HepG2 (cell line): ENCODE results near the gene MYO3B. TPM values are rescaled to one million over a fixed set of nuclear protein-coding genes. Genes with fewer than 3 reads are reported as not detected.

ENCODE experiments used
- GABPA ChIP-seq, 2 experiments: IDR thresholded peaks; 2 replicates each; pipeline ENCODE4 v1.6.1; 2011 to 2016; ENCODE audit warnings: low read depth in 2 of 2, low read length in 1 of 2, missing biosample characterization in 1 of 2, missing genetic modification characterization in 1 of 2
- GTF3A ChIP-seq: sonication (generic); formaldehyde crosslinking; conservative IDR thresholded peaks from 2 replicates; pipeline ENCODE4 v1.4.0; 2020; ENCODE audit warnings: mild to moderate bottlenecking, missing genetic modification reagents
- HNRNPLL ChIP-seq: fragments of 200-400 bp; formaldehyde crosslinking; IDR thresholded peaks from 2 replicates; pipeline ENCODE4 v1.6.1; 2017; ENCODE audit warnings: mild to moderate bottlenecking, low read depth, low read length; ENCODE audit not compliant: poor library complexity, severe bottlenecking
- JARID2 ChIP-seq: sonication (generic); formaldehyde crosslinking; IDR thresholded peaks from 2 replicates; pipeline ENCODE4 v1.8.1; 2023; ENCODE audit warnings: missing genetic modification reagents, inconsistent platforms; ENCODE audit not compliant: insufficient replicate concordance
- RARA ChIP-seq: IDR thresholded peaks from 2 replicates; pipeline ENCODE4 v1.6.1; 2016; ENCODE audit warnings: missing genetic modification reagents, missing compliant biosample characterization
- REL ChIP-seq: sonication (generic); formaldehyde crosslinking; conservative IDR thresholded peaks from 2 replicates; pipeline ENCODE4 v1.8.0; 2022; ENCODE audit warnings: mild to moderate bottlenecking, missing genetic modification reagents, moderate library complexity
- RXRB ChIP-seq: IDR thresholded peaks from 2 replicates; pipeline ENCODE4 v1.6.1; 2016; ENCODE audit warnings: borderline replicate concordance, missing genetic modification reagents, missing compliant biosample characterization
- ZFP36L1 ChIP-seq: sonication (generic); formaldehyde crosslinking; IDR thresholded peaks from 2 replicates; pipeline ENCODE4 v1.8.0; 2022; ENCODE audit warnings: mild to moderate bottlenecking, missing genetic modification reagents, moderate library complexity
- ZFYVE20 ChIP-seq: sonication (generic); formaldehyde crosslinking; IDR thresholded peaks from 2 replicates; pipeline ENCODE4 v1.8.0; 2023; ENCODE audit warnings: low read depth, mild to moderate bottlenecking, moderate library complexity, missing genetic modification reagents, borderline replicate concordance
- ZNF678 ChIP-seq: sonication (generic); formaldehyde crosslinking; IDR thresholded peaks from 2 replicates; pipeline ENCODE4 v1.4.0; 2020; ENCODE audit warnings: mild to moderate bottlenecking, missing genetic modification reagents
- ZNF782 ChIP-seq: sonication (generic); formaldehyde crosslinking; IDR thresholded peaks from 2 replicates; pipeline ENCODE4 v1.4.0; 2020; ENCODE audit warnings: missing genetic modification reagents, mild to moderate bottlenecking, borderline replicate concordance
- ZNF816 ChIP-seq: sonication (generic); formaldehyde crosslinking; IDR thresholded peaks from 2 replicates; pipeline ENCODE4 v1.8.0; 2022; ENCODE audit warnings: missing genetic modification reagents, mild to moderate bottlenecking, borderline replicate concordance
- ZNF850 ChIP-seq: sonication (generic); formaldehyde crosslinking; conservative IDR thresholded peaks from 2 replicates; pipeline ENCODE4 v1.9.0; 2021; ENCODE audit warnings: mild to moderate bottlenecking, missing genetic modification reagents
- polyA plus RNA-seq, 8 experiments: library from polyadenylated mRNA; depleted of rRNA in 3 of 8; stranded (reverse) in 7 of 8; unstranded in 1 of 8; fragments of >200 nt; fragmentation: Illumina TruSeq in 4 of 8; extraction: Trizol in 4 of 8; gene quantifications; 2 replicates each; pipeline versions ENCODE4 v1.2.1 to v1.2.3, GENCODE V29; 2011 to 2016; ENCODE audit warnings: low read depth in 4 of 8, missing spikeins in 1 of 8, mixed read lengths in 1 of 8; ENCODE audit not compliant: insufficient read depth in 1 of 8
- total RNA-seq, 5 experiments: library from RNA; depleted of rRNA; stranded (reverse); fragments of >200 nt; fragmentation: Illumina TruSeq; extraction: Trizol; gene quantifications; 2 replicates each; pipeline ENCODE4 v1.2.3, GENCODE V29; 2016; ENCODE audit warnings: low read depth in 1 of 5
- TF ChIP-seq, protein P1 (sequence below): sonication (generic); formaldehyde crosslinking; IDR thresholded peaks from 2 replicates; pipeline ENCODE4 v1.8.1; 2022; ENCODE audit warnings: mild to moderate bottlenecking, missing genetic modification reagents
- TF ChIP-seq, protein P2 (sequence below): sonication (generic); formaldehyde crosslinking; IDR thresholded peaks from 2 replicates; pipeline ENCODE4 v1.5.1; 2020; ENCODE audit warnings: missing genetic modification reagents, mild to moderate bottlenecking, borderline replicate concordance
- TF ChIP-seq, protein P3 (sequence below): sonication (generic); formaldehyde crosslinking; IDR thresholded peaks from 2 replicates; pipeline ENCODE4 v1.9.0; 2021; ENCODE audit warnings: missing genetic modification reagents, borderline replicate concordance
- TF ChIP-seq, protein P4 (sequence below): sonication (generic); formaldehyde crosslinking; IDR thresholded peaks from 2 replicates; pipeline ENCODE4 v1.5.1; 2020; ENCODE audit warnings: mild to moderate bottlenecking, missing genetic modification reagents, borderline replicate concordance

Gene MYO3B
- total and polyA plus RNA-seq, 2 of the 13 experiments (the other 11 are each of a cell fraction or from before 2014, with no cell fraction given), result 0.01 TPM; not detected in 1

DNA sequence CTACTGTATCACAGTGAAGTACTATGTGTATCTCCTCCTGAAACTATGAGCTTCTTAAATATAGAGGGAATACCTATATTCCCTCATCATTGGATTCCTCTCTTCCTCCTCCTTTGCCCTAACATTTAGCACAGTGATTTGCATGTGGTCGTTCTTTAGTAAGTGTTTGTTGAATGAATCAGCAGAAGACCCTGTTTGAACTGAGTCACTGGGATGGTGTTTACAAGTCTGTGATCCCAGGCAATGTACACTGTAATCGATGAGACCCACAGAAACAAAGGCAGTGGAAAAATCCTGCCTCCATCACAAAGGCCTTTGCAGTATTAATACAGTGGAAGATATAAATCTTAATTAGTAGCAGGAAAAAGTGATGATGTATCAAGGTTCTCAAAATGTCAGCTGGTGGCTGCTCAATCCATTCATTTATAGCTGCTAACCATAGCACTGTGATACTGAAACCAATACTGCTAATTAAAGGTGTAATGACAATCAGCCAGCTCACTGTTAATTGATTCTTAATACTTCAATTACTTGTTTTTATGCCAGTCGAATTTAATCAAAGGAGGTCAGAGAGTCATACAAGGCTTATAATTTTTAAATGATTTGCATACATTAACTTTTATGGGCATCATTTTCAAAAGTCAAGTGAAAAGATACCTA lies 20.8 kb upstream of the MYO3B start (continued):
- TF ChIP-seq, protein P1, sequence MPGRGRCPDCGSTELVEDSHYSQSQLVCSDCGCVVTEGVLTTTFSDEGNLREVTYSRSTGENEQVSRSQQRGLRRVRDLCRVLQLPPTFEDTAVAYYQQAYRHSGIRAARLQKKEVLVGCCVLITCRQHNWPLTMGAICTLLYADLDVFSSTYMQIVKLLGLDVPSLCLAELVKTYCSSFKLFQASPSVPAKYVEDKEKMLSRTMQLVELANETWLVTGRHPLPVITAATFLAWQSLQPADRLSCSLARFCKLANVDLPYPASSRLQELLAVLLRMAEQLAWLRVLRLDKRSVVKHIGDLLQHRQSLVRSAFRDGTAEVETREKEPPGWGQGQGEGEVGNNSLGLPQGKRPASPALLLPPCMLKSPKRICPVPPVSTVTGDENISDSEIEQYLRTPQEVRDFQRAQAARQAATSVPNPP, result no peak
- TF ChIP-seq HNRNPLL, result no peak
- TF ChIP-seq, protein P2, sequence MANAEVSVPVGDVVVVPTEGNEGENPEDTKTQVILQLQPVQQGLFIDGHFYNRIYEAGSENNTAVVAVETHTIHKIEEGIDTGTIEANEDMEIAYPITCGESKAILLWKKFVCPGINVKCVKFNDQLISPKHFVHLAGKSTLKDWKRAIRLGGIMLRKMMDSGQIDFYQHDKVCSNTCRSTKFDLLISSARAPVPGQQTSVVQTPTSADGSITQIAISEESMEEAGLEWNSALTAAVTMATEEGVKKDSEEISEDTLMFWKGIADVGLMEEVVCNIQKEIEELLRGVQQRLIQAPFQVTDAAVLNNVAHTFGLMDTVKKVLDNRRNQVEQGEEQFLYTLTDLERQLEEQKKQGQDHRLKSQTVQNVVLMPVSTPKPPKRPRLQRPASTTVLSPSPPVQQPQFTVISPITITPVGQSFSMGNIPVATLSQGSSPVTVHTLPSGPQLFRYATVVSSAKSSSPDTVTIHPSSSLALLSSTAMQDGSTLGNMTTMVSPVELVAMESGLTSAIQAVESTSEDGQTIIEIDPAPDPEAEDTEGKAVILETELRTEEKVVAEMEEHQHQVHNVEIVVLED (CRISPR knock-in tag), result no peak
- TF ChIP-seq, protein P3, sequence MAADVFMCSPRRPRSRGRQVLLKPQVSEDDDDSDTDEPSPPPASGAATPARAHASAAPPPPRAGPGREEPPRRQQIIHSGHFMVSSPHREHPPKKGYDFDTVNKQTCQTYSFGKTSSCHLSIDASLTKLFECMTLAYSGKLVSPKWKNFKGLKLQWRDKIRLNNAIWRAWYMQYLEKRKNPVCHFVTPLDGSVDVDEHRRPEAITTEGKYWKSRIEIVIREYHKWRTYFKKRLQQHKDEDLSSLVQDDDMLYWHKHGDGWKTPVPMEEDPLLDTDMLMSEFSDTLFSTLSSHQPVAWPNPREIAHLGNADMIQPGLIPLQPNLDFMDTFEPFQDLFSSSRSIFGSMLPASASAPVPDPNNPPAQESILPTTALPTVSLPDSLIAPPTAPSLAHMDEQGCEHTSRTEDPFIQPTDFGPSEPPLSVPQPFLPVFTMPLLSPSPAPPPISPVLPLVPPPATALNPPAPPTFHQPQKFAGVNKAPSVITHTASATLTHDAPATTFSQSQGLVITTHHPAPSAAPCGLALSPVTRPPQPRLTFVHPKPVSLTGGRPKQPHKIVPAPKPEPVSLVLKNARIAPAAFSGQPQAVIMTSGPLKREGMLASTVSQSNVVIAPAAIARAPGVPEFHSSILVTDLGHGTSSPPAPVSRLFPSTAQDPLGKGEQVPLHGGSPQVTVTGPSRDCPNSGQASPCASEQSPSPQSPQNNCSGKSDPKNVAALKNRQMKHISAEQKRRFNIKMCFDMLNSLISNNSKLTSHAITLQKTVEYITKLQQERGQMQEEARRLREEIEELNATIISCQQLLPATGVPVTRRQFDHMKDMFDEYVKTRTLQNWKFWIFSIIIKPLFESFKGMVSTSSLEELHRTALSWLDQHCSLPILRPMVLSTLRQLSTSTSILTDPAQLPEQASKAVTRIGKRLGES (CRISPR knock-in tag), result no peak
- TF ChIP-seq ZNF850 (CRISPR knock-in tag), result no peak
- peak; percentile 78 for TF ChIP-seq RXRB (CRISPR knock-in tag)
- no peak for TF ChIP-seq REL (CRISPR knock-in tag)
- no peak for TF ChIP-seq GABPA (IDR thresholded peaks at IDR 0.05; ENCODE audit: low read depth, low read length)
- no peak; the same call in 1 of the 2 replicates for TF ChIP-seq GABPA (CRISPR knock-in tag; IDR thresholded peaks at IDR 0.05; ENCODE audit: low read depth)
- no peak for TF ChIP-seq ZFP36L1 (CRISPR knock-in tag)
- no peak for TF ChIP-seq GTF3A
- TF ChIP-seq, protein P4, sequence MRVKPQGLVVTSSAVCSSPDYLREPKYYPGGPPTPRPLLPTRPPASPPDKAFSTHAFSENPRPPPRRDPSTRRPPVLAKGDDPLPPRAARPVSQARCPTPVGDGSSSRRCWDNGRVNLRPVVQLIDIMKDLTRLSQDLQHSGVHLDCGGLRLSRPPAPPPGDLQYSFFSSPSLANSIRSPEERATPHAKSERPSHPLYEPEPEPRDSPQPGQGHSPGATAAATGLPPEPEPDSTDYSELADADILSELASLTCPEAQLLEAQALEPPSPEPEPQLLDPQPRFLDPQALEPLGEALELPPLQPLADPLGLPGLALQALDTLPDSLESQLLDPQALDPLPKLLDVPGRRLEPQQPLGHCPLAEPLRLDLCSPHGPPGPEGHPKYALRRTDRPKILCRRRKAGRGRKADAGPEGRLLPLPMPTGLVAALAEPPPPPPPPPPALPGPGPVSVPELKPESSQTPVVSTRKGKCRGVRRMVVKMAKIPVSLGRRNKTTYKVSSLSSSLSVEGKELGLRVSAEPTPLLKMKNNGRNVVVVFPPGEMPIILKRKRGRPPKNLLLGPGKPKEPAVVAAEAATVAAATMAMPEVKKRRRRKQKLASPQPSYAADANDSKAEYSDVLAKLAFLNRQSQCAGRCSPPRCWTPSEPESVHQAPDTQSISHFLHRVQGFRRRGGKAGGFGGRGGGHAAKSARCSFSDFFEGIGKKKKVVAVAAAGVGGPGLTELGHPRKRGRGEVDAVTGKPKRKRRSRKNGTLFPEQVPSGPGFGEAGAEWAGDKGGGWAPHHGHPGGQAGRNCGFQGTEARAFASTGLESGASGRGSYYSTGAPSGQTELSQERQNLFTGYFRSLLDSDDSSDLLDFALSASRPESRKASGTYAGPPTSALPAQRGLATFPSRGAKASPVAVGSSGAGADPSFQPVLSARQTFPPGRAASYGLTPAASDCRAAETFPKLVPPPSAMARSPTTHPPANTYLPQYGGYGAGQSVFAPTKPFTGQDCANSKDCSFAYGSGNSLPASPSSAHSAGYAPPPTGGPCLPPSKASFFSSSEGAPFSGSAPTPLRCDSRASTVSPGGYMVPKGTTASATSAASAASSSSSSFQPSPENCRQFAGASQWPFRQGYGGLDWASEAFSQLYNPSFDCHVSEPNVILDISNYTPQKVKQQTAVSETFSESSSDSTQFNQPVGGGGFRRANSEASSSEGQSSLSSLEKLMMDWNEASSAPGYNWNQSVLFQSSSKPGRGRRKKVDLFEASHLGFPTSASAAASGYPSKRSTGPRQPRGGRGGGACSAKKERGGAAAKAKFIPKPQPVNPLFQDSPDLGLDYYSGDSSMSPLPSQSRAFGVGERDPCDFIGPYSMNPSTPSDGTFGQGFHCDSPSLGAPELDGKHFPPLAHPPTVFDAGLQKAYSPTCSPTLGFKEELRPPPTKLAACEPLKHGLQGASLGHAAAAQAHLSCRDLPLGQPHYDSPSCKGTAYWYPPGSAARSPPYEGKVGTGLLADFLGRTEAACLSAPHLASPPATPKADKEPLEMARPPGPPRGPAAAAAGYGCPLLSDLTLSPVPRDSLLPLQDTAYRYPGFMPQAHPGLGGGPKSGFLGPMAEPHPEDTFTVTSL (CRISPR knock-in tag), result peak; percentile 94
- TF ChIP-seq JARID2, result no peak
- TF ChIP-seq ZNF678 (CRISPR knock-in tag), result no peak
- no peak for TF ChIP-seq ZNF816 (CRISPR knock-in tag)
- TF ChIP-seq RARA, result peak; percentile 65
- TF ChIP-seq ZNF782 (CRISPR knock-in tag), result no peak
- TF ChIP-seq ZFYVE20 (CRISPR knock-in tag), result no peak
